D721Med (cell line): Measurements from ENCODE around the gene MYD88.

ENCODE experiments used
- DNase-seq: peaks from one replicate; pipeline ENCODE4 v3.0.0; 2011; ENCODE audit warnings: low spot score; ENCODE audit not compliant: insufficient read length
- FAIRE-seq: peaks from 2 replicates; lab custom pipeline; 2011; peaks lifted over from hg19 to GRCh38; lab: Jason Lieb, UNC
- CTCF ChIP-seq: IDR thresholded peaks from 2 replicates; pipeline ENCODE4 v1.5.1; 2012; ENCODE audit warnings: mild to moderate bottlenecking, control low read depth; ENCODE audit not compliant: insufficient read depth; ENCODE audit errors: missing control alignments

The MYD88 gene

GRCh38 chr3:38141173-38141951 is 2.9 kb downstream of the MYD88 start:
- TF ChIP-seq CTCF: no peak
- FAIRE-seq (no peak), DNase-seq (no peak)

GRCh38 chr3:38141952-38142273 is 3.5 kb downstream of the MYD88 start:
- no peak for FAIRE-seq
- no peak for TF ChIP-seq CTCF
- no peak for DNase-seq

- DNase-seq (no peak), FAIRE-seq (no peak)
Measured at GRCh38 chr3:38142959-38143358, 4.5 kb downstream of the MYD88 start.

GRCh38 chr3:38143511-38143910 is 5.0 kb downstream of the MYD88 start:
- no peak for DNase-seq
- TF ChIP-seq CTCF: no peak
- no peak for FAIRE-seq

More at GRCh38 chr3:38142959-38143358, 4.5 kb downstream of the MYD88 start:
- TF ChIP-seq CTCF: no peak

- DNase-seq: no peak
- no peak for TF ChIP-seq CTCF
- FAIRE-seq: no peak
Measured at GRCh38 chr3:38146504-38146903, 8.0 kb downstream of the MYD88 start.

GRCh38 chr3:38147421-38147820 is 9.0 kb downstream of the MYD88 start:
- FAIRE-seq (no peak), DNase-seq (no peak)
- TF ChIP-seq CTCF: no peak

- FAIRE-seq (no peak), DNase-seq (no peak)
- no peak for TF ChIP-seq CTCF
Measured at GRCh38 chr3:38148311-38148882, 9.9 kb downstream of the MYD88 start.
